C4-2B (cell line): ENCODE data around the gene CASD1.
A peak's percentile ranks its signal among the peaks of the same experiment; 100 is the strongest.

ENCODE experiments used
- H3K27ac ChIP-seq: fragments of 450-650 bp; 2 replicates; pipeline ENCODE4 v1.5.1; 2017
- ZFX ChIP-seq: fragments of 450-650 bp; IDR thresholded peaks from 2 replicates; pipeline ENCODE4 v1.6.1; 2017
- TF ChIP-seq, protein P1 (sequence below): fragments of 450-650 bp; conservative IDR thresholded peaks from 2 replicates; pipeline ENCODE4 v1.5.1; 2017; ENCODE audit warnings: mild to moderate bottlenecking

The CASD1 gene

DNA sequence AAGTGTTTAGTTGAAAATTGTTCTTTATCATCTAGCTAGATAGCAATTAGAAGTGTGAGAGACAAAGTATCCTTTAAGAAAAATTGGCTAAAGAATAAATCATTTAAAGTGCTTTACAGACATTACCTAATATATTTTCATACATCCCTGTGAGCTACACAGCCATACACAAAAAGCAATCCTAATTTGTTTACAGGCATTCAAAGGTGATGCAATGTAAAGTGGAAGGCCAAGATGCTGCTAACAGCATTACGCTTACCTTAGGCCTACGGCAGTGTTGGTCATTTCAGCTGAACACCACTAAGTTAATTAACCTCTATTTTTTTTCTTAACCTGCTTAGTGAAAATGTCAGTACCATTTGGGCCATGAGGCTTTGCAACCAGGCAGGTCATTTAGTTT, 10.7 kb upstream of the CASD1 start:
- no peak overlapping the region for H3K27ac ChIP-seq
- TF ChIP-seq, protein P1, sequence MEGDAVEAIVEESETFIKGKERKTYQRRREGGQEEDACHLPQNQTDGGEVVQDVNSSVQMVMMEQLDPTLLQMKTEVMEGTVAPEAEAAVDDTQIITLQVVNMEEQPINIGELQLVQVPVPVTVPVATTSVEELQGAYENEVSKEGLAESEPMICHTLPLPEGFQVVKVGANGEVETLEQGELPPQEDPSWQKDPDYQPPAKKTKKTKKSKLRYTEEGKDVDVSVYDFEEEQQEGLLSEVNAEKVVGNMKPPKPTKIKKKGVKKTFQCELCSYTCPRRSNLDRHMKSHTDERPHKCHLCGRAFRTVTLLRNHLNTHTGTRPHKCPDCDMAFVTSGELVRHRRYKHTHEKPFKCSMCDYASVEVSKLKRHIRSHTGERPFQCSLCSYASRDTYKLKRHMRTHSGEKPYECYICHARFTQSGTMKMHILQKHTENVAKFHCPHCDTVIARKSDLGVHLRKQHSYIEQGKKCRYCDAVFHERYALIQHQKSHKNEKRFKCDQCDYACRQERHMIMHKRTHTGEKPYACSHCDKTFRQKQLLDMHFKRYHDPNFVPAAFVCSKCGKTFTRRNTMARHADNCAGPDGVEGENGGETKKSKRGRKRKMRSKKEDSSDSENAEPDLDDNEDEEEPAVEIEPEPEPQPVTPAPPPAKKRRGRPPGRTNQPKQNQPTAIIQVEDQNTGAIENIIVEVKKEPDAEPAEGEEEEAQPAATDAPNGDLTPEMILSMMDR: no peak
- no peak for TF ChIP-seq ZFX

DNA sequence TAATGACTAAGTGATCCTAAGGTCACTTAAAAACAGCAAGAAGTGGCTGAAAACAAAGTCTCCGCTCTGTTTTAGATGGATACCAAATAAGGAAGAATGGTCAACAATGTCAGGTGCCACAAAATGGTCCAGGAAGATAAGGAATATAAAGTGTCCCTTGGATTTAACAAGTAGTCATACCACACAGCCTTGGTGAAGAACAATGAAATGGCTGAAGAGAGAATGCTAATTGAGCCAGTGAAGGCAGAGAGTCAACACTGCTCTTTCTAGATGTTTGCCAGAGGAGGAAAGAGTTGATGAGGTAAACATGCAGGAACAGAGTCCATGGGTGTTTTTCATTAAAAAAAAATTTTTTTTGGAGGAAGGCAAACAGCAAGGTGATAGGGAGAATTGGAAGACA, 2.1 kb upstream of the CASD1 start:
- H3K27ac ChIP-seq: no peak overlapping the region
- TF ChIP-seq ZFX: no peak
- TF ChIP-seq, protein P1: no peak

DNA sequence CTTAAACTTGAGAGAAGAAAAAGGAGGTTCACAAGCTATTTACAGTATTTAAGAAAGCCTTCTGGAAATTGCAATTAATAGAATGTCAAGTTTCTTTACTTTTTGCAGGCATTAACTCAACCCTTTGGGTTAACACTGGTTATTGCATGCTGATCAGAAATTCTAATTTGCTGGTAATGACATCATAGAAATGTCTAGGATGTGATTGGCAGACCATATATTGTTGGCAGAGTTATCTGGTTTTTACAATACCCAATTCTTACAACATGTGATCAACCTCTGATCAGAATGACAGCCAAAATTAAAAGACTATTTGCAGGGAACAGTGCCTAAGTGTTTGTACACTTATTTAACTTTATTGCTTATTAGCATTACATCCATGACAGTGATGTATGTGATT, 1.6 kb upstream of the CASD1 start:
- no peak overlapping the region for H3K27ac ChIP-seq
- TF ChIP-seq ZFX: no peak
- TF ChIP-seq, protein P1: no peak

DNA sequence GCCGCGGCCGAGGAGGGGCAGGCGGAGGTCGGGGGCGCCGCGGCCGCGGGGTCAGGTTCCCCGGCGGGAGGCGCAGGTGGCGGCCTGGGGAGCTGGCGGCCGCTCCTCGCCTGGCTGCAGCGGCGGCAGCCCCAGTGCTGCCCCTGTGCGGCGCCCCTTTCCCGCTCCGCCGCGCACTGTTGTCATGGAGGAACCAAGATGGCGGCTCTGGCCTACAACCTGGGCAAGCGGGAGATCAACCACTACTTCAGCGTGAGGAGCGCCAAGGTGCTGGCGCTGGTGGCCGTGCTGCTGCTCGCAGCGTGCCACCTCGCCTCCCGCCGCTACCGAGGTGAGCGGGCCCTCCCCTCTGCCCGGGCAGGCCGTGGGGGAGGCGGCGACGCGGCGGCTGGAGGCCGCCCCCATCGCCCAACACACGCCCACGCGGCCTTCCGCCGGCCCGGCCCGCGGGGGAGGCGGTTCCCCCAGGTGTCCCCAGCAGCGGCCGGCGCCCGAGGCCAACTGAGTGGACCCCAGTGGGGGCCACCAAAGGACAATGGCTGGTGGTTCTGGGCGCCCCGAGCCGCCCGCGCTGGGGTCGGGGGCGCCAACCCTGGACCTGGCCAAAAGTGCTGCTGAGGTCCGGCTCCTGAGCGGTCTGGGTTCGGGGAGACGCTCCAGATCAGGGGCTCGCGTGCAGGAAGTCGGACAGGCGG, 425 bp downstream of the CASD1 start:
- TF ChIP-seq, protein P1: peak; percentile 30
- TF ChIP-seq ZFX: peak; percentile 98
- H3K27ac ChIP-seq: peak overlapping the region; percentile 93

DNA sequence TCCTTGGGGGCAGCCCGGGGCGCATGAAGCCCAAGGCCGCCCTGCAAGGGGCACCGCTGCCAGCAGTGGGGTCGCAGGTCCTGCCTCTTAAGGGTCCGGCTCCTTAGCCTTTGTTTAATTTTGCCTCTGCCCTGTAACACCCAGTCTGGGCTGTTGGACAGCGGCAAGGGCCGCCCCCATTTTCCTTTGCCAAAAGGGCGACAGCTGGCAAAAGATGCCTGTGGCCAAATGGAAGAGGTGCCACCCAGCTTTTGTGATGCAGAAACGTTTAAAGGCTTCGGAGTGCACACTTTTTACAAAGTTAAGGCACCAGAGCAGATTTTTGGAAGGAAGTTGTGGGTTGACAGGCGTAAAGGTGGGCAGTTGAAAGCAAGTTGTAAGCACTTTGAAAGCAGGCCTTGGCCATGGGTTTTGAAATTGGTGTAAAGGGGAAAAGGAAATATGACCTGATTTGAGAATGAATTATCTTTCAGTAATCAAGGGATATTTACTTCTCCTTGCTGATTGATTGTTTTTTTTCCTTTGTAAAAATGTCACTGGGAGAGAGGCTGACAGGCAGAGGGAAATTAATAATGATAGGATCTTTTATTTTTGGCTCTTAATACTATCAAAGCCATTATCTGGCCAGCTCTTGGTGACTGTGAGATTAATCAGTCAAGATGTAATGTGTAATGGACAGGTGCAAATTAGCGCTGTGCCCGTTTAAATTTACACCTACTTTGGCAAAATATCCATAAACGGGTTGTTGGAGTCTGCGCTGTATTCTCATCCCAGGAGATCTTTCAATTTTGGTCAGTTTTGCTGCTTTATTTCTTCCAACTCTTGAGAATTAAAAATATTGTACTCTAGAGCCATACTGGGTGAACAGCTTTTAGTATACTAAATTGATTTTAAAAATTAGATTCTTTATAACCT, 1.2 kb downstream of the CASD1 start:
- H3K27ac ChIP-seq: peak overlapping the region; percentile 93
- TF ChIP-seq ZFX: no peak
- TF ChIP-seq, protein P1: no peak

DNA sequence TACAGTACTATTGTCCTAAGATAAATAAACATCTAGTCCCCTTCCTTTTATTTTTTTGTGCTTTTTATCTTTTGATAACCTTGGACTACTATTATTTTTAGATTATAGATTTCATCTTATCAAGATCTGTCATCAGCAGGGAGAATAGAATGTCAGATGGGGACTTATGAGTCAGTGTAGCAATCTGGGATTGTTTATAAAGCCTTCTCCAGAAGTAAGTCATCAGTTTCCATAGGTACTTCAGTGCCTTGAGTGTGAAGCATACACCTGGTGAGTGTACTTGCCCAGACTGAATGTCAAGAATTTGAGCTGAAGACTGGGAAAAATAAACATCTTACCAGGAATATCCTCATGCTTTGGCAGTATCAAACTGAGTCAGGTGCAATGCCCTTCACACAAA, 2.1 kb downstream of the CASD1 start:
- TF ChIP-seq, protein P1: no peak
- no peak for TF ChIP-seq ZFX
- no peak overlapping the region for H3K27ac ChIP-seq
